ENCODE data around the gene LRRC46.

LRRC46 gene

GRCh38 chr17:47847341-47848197, 16.1 kb downstream of the LRRC46 start:
- no peak for DNase-seq (ENCODE audit: low read depth, low spot score)
- TF ChIP-seq POLR2AphosphoS5 (IDR thresholded peaks at IDR 0.05; ENCODE audit: borderline replicate concordance, low read depth, low read length) (no peak), EZH2 (IDR thresholded peaks at IDR 0.05) (no peak), FOXP2 (optimal IDR thresholded peaks at IDR 0.05; ENCODE audit: control extremely low read depth, extremely low read length, insufficient read depth) (no peak)
- Histone ChIP-seq H3K9ac (ENCODE audit: insufficient read length) (no peak overlapping the region), H3K27ac (no peak overlapping the region), H3K36me3 (ENCODE audit: insufficient read depth, low read length) (no peaks in the 10 kb centered on the region), H3K9me3 (ENCODE audit: low read depth, low read length) (no peaks in the 10 kb centered on the region), H3K4me3 (no peak overlapping the region)

DNA sequence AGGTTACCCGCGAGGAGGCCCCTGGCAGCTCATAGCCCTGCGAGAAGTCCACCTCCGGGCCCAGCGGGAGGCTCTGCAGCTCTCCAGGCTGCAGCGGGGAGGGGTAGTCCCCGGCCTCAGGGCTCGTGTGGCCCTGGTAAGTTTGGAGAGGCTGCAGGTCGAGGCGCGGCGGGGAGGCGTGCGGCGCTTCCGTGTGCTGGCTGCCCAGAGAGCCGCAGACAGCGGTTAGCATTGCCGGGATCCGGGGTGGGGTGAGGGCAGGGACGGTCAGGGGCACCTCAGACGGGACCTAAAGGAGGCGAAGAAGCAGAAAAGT, 16.7 kb downstream of the LRRC46 start:
- no peak for TF ChIP-seq POLR2AphosphoS5 (IDR thresholded peaks at IDR 0.05; ENCODE audit: borderline replicate concordance, low read depth, low read length)
- no peak for TF ChIP-seq EZH2 (IDR thresholded peaks at IDR 0.05)
- TF ChIP-seq FOXP2 (optimal IDR thresholded peaks at IDR 0.05; ENCODE audit: control extremely low read depth, extremely low read length, insufficient read depth) = no peak
- no peak for DNase-seq (ENCODE audit: low read depth, low spot score)
- no peaks in the 10 kb centered on the region for H3K9me3 ChIP-seq (ENCODE audit: low read depth, low read length)
- H3K36me3 ChIP-seq (ENCODE audit: insufficient read depth, low read length) = no peaks in the 10 kb centered on the region
- H3K9ac ChIP-seq (ENCODE audit: insufficient read length) = no peak overlapping the region
- H3K27ac ChIP-seq = no peak overlapping the region
- no peak overlapping the region for H3K4me3 ChIP-seq

GRCh38 chr17:47850373-47850691, 18.9 kb downstream of the LRRC46 start:
- Histone ChIP-seq H3K4me3 (no peak overlapping the region), H3K27ac (no peak overlapping the region), H3K36me3 (ENCODE audit: insufficient read depth, low read length) (no peaks in the 10 kb centered on the region), H3K9me3 (ENCODE audit: low read depth, low read length) (no peaks in the 10 kb centered on the region), H3K9ac (ENCODE audit: insufficient read length) (no peak overlapping the region)
- no peak for DNase-seq (ENCODE audit: low read depth, low spot score)
- TF ChIP-seq POLR2AphosphoS5 (IDR thresholded peaks at IDR 0.05; ENCODE audit: borderline replicate concordance, low read depth, low read length) (no peak), FOXP2 (optimal IDR thresholded peaks at IDR 0.05; ENCODE audit: control extremely low read depth, extremely low read length, insufficient read depth) (no peak), EZH2 (IDR thresholded peaks at IDR 0.05) (no peak)

GRCh38 chr17:47850692-47851573, 19.5 kb downstream of the LRRC46 start, which contains the start of gene SP6:
SP6 (minus strand) TSS chr17:47851163; CDS start chr17:47848429, 2,734 bp downstream.
- Histone ChIP-seq H3K9me3 (ENCODE audit: low read depth, low read length) (no peaks in the 10 kb centered on the region), H3K27ac (no peak within 1 kb of the TSS), H3K36me3 (ENCODE audit: insufficient read depth, low read length) (no peaks in the 10 kb centered on the region), H3K9ac (ENCODE audit: insufficient read length) (no peak within 1 kb of the TSS), H3K4me3 (no peak within 1 kb of the TSS)
- no peak for DNase-seq (ENCODE audit: low read depth, low spot score)
- TF ChIP-seq EZH2 (IDR thresholded peaks at IDR 0.05) (no peak), POLR2AphosphoS5 (IDR thresholded peaks at IDR 0.05; ENCODE audit: borderline replicate concordance, low read depth, low read length) (no peak), FOXP2 (optimal IDR thresholded peaks at IDR 0.05; ENCODE audit: control extremely low read depth, extremely low read length, insufficient read depth) (no peak)

- H3K4me3 ChIP-seq = no peak overlapping the region
- no peaks in the 10 kb centered on the region for H3K36me3 ChIP-seq (ENCODE audit: insufficient read depth, low read length)
- no peak overlapping the region for H3K27ac ChIP-seq
- no peaks in the 10 kb centered on the region for H3K9me3 ChIP-seq (ENCODE audit: low read depth, low read length)
- TF ChIP-seq FOXP2 (optimal IDR thresholded peaks at IDR 0.05; ENCODE audit: control extremely low read depth, extremely low read length, insufficient read depth) (no peak), EZH2 (IDR thresholded peaks at IDR 0.05) (no peak)
- DNase-seq (ENCODE audit: low read depth, low spot score) = no peak
- H3K9ac ChIP-seq (ENCODE audit: insufficient read length) = no peak overlapping the region
These were observed 20.3 kb downstream of the LRRC46 start for GRCh38 chr17:47851764-47852112.

DNA sequence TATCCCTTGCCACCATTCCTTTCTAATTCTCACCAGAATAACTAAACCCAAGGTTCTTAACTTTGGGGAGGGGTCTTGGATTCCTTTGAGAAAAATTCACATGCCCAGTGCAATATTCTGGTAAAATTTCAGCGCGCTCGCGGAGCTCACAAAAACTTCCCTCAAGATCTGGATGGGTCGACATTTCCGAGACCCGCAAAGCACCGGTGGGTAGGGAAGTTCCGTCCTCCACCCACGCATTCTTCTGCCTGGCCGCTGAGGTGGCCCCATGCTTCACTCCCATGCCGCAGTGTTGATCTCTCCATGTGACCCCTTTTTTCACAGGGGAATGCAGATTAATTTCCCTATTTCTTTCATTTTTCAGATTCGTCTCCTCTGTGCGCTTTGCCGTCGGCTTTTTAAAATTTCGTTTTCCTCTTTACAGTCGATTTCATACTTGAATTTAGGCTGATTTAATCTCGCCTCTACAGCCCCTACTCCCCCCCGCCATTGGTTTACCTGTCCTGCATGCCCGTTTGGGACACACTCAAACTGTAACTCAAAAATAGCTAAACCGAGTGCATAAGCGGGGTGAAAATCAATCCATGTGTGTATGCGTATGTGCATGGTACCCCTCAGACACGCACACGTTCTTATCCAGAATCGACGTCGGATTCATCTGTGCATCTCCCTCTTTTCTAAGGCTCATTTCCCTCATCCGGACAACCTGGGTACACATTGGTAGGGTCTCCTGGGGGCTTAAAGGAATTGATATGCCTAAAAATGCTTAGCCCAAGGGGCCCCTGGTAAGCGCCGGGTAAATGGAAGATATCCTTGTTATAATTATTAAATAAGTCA, 20.9 kb downstream of the LRRC46 start:
- Histone ChIP-seq H3K9me3 (ENCODE audit: low read depth, low read length) (no peaks in the 10 kb centered on the region), H3K27ac (no peak overlapping the region), H3K4me3 (no peak overlapping the region), H3K36me3 (ENCODE audit: insufficient read depth, low read length) (no peaks in the 10 kb centered on the region), H3K9ac (ENCODE audit: insufficient read length) (no peak overlapping the region)
- DNase-seq (ENCODE audit: low read depth, low spot score) = no peak
- no peak for TF ChIP-seq POLR2AphosphoS5 (IDR thresholded peaks at IDR 0.05; ENCODE audit: borderline replicate concordance, low read depth, low read length)
- peak; percentile 93 for TF ChIP-seq EZH2 (IDR thresholded peaks at IDR 0.05)

DNA sequence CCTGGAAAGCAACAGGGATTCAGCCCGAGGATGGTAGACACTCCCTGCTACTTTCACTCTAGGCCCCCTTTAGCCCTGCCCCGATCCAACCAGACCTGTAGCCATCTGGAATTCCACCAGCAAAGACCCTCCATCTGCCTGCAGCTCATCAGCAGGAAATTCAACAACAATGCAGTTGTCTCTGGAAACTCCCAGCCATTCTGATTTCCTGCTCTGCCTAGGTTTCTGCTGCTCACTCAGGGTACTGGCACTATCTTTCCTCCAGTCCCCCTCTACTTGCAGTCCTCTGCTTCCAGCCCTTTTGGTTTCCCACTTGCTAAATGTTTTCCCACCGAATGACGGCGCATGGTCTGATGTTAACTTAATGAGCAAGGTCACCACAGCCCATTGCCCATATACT, 22.1 kb downstream of the LRRC46 start:
- H3K9me3 ChIP-seq (ENCODE audit: low read depth, low read length) = no peaks in the 10 kb centered on the region
- no peak overlapping the region for H3K9ac ChIP-seq (ENCODE audit: insufficient read length)
- no peak for DNase-seq (ENCODE audit: low read depth, low spot score)
- no peak overlapping the region for H3K4me3 ChIP-seq
- no peaks in the 10 kb centered on the region for H3K36me3 ChIP-seq (ENCODE audit: insufficient read depth, low read length)
- H3K27ac ChIP-seq = no peak overlapping the region
- no peak for TF ChIP-seq POLR2AphosphoS5 (IDR thresholded peaks at IDR 0.05; ENCODE audit: borderline replicate concordance, low read depth, low read length)
- no peak for TF ChIP-seq FOXP2 (optimal IDR thresholded peaks at IDR 0.05; ENCODE audit: control extremely low read depth, extremely low read length, insufficient read depth)
- TF ChIP-seq EZH2 (IDR thresholded peaks at IDR 0.05) = no peak

GRCh38 chr17:47855737-47856136, 24.3 kb downstream of the LRRC46 start:
- Histone ChIP-seq H3K36me3 (ENCODE audit: insufficient read depth, low read length) (no peaks in the 10 kb centered on the region), H3K9ac (ENCODE audit: insufficient read length) (no peak overlapping the region), H3K9me3 (ENCODE audit: low read depth, low read length) (no peaks in the 10 kb centered on the region), H3K27ac (no peak overlapping the region), H3K4me3 (no peak overlapping the region)
- TF ChIP-seq FOXP2 (optimal IDR thresholded peaks at IDR 0.05; ENCODE audit: control extremely low read depth, extremely low read length, insufficient read depth) = no peak
- no peak for TF ChIP-seq POLR2AphosphoS5 (IDR thresholded peaks at IDR 0.05; ENCODE audit: borderline replicate concordance, low read depth, low read length)
- no peak for TF ChIP-seq EZH2 (IDR thresholded peaks at IDR 0.05)
- DNase-seq (ENCODE audit: low read depth, low spot score) = no peak
